SH-SY5Y (cell line): ENCODE results near the gene MICU2.

Experiments used
- GATA2 ChIP-seq: IDR thresholded peaks from 2 replicates; pipeline ENCODE4 v1.6.1; 2011; ENCODE audit warnings: mild to moderate bottlenecking, low read depth, low read length
- GATA3 ChIP-seq: IDR thresholded peaks from 2 replicates; pipeline ENCODE4 v1.6.1; 2011; ENCODE audit warnings: low read depth, mild to moderate bottlenecking, low read length, moderate library complexity

GRCh38 chr13:21475115-21475514 lies 128.9 kb downstream of the MICU2 start:
- TF ChIP-seq GATA2: no peak
- TF ChIP-seq GATA3: no peak
